HG03521 (cell line): ENCODE measurements around the gene KRTAP20-3.

ENCODE experiments used
- ATAC-seq: cut with Tn5 transposase; IDR thresholded peaks from one replicate; pipeline ENCODE4 v1.9.1; 2021; ENCODE audit warnings: mild to moderate bottlenecking, moderate library complexity; ENCODE audit not compliant: unreplicated experiment

Gene KRTAP20-3

DNA sequence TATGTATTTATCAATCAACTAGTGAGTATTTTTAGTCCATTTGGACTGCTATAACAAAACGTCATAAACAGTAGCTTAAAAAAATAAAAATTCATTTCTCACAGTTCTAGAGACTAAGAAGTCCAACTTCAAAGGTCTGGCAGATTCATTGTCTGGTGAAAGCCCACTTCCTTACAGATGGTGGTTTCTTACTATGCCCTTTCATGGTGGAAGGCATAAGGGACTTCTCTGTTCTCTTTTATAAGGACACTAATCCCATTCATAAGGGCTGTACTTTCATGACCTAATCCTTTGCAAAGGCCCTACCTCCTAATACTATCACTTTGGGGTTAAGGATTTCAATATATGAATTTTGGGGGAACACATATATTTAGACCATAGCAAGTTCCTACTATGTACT, 37.9 kb downstream of the KRTAP20-3 start:
- ATAC-seq: no peak

DNA sequence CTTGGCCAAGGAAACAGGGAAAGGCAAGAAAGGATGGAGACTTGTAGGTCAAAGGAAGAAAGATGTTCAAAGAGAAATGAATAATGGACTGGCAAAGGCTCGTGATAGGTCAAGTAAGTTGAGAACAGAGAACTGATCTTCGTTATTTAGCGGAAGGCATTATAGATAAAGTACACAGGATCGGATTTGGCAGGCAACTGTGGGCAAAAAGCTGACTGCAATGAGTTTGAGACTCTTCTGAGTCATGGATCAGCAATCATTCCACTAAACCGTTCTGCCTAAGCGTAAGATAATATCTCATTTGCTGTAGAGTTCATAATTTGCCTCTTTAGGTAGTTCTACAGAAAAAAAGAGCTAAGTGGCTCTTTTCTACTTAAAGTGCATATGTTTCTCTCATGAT, 41.8 kb downstream of the KRTAP20-3 start:
- no peak for ATAC-seq

DNA sequence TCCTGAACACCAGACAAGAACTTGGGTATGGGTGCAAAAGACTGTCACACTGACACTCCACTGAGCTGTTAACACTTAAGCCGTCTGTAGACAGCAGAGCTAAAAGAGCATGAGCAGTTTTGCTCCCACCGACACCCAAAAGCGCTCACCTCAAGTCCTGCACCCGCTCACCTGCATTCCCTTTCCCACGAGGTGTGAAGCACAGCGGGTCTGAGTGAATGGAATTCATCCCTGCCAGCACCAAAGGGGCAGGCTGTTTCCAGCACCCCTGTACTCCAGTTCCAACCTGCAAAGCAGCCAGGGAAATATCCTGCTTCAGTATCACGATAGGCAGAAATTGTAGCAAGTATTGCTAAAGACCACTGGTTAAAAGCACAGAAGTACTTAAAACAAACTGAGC, 47.2 kb downstream of the KRTAP20-3 start:
- ATAC-seq: no peak
